Embryonic facial prominence (tissue), 1 donor: ENCODE measurements around the gene NACC1.
"Not testable (repeated sequence)": the region's sequence is repeated elsewhere in the genome, so short reads cannot be mapped to it uniquely, and the experiment has no call there.

ENCODE experiments used
- DNase-seq: peaks from one replicate; pipeline ENCODE4 v3.0.0-alpha.2; 2016; ENCODE audit errors: extremely low spot score

NACC1 gene

GRCh38 chr19:13146763-13147563, 28.9 kb downstream of the NACC1 start:
- no peak for DNase-seq

- not testable (repeated sequence) for DNase-seq
These were observed 31.1 kb downstream of the NACC1 start for GRCh38 chr19:13149173-13149627.

- DNase-seq, result no peak
These were observed 31.6 kb downstream of the NACC1 start for GRCh38 chr19:13149628-13150186.

- peak; percentile 91 for DNase-seq
These were observed 32.3 kb downstream of the NACC1 start, which contains the start of the genes IER2 and STX10 for GRCh38 chr19:13150187-13150930. TSS of gene IER2 (plus strand) at chr19:13150411. CDS start at chr19:13153187, 2,776 bp downstream. TSS of gene STX10 (minus strand) at chr19:13150375. CDS start at chr19:13150173, 202 bp downstream.

- no peak for DNase-seq
These were observed 33.0 kb downstream of the NACC1 start for GRCh38 chr19:13150931-13151604.

GRCh38 chr19:13151605-13152355, 33.7 kb downstream of the NACC1 start:
- DNase-seq, result peak; percentile 98

GRCh38 chr19:13152356-13152973, 34.4 kb downstream of the NACC1 start:
- no peak for DNase-seq

GRCh38 chr19:13152974-13153568, 35.0 kb downstream of the NACC1 start:
- peak; percentile 92 for DNase-seq

DNA sequence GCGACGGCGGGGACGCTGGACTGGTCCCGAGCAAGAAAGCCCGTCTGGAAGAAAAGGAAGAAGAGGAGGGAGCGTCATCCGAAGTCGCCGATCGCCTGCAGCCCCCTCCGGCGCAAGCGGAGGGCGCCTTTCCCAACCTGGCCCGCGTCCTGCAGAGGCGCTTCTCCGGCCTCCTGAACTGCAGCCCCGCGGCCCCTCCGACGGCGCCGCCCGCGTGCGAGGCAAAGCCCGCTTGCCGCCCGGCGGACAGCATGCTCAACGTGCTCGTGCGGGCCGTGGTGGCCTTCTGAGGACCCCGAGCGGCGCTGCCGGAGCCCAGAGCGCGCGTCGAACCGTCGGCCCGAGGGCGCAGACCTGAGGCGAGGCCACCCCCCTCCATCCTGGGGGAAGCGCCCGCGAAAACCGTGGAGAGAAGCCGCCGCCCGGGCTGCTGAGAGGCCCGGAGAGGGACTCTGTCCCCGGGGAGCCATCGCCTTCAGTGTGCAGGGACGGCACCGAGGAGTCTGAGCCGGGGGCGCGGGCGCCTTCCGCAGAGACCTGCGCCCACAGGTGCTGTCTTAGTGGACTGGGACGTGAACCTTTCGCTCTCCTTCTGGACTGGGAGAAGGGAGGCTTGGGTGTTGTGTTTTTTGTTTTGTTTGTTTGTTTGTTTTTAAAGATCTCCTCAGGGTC, 35.6 kb downstream of the NACC1 start:
- no peak for DNase-seq

DNA sequence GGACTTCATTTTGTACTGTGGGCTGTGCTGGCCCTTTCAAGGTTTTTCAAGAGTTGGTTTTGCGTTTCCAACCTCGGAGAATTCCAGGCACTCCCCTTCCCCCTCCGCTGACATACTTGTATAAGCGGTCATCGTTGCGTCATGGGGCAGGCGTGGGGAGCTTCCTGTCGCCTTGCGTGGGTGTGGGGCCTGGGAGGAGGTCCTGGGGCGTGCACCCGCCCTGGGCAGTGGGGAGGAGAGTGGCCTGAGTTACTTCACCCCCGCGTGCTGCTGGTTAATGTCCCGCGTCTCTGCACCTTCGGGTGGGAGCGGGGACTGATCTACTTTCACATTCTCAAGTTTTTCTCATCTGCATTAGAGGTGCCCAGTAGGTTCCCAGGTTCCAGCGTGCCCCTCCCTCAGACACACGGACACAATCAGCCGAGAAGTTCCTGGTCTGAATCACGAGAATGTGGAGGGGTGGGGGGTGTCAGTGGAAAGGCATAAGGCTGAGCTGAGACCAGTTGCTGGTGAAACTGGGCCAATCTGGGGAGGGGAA, 36.2 kb downstream of the NACC1 start:
- DNase-seq, result peak; percentile 70

DNA sequence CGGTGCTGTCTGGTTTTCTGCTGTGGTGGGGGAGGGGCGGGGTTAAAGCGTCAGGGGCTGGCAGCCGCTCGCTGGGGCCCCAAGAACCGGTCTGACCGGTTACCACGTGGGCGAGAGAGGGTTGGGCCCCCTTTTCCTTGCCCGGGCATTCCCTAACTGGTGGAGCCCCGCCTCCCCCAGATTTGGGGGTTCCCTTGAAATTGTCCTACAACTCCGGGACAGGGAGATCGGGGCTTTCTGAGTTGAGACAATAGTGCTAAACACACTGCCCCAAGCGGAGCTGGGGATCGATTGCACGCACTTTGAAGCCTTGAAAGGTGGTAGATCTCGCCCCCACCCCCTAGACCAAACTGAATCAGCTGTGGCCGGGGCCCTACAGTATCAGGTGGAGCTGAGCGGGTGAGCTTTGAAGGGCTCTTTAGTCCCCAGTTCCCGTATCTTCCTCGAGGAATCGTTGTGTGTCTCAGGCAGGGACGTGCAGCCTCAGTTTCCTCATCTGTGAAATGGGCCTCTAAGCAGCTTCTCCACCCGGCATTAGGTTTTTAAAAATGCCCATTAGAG, 36.9 kb downstream of the NACC1 start:
- peak; percentile 55 for DNase-seq

DNA sequence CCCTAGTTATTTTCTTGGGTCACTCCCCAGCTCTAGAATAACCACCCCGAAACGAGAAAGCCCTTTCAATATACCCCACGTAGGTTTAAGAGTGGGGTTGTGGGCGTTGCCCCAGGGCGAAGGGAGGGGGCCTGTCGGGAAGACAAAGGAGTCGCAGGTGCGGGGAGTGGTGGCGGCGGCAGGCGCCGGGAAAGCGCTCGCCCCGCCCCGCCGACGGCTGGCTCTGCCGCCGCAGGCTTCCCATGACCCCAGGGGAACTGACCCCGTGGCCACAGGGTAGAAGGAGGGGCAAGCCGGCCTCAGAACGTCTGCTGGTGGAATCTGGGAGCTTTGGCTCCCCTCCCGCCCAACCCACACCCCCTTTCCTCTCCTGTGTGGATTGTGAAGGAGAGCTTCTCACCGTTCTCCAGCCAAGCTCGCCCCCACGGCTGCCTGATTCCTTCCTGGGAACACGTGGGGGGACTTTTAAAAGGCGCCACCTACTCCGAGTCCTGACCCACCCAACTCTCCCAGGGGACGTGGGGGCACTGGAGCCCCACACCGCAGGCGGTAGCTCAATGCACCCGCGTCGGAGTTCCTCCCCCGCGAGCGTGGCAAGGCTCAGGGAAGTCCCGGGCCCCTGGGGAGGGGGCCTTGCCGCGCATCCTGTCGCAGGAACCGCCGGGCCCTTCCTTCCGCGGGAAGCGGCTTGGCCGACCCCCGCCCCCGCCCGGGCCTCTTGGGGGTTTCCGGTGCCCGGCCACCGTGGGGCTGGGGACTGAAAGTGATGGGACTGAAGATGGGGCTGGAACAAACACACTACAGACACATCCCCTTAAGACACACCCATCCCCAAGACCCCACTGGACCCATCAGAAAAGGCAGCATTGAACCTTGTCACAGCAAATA, 37.7 kb downstream of the NACC1 start:
- peak; percentile 53 for DNase-seq

DNA sequence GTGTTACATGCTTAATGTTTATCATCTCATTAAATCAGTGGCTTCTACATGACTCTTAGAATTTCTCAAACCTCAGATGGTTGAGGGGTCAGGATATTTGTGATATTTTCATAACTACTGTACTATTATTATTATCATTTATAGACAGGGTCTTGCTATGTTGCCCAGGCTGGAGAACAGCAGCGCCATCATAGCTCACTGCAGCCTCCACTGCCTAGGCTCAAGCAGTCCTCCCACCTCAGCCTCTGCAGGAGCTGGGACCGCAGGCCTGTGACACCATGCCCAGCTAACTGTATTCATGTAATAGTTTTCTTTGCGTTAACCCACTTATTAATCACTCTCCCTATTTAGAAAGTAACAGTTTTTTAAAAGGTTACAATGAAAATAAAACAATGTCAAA, 41.6 kb downstream of the NACC1 start:
- DNase-seq, result no peak

DNA sequence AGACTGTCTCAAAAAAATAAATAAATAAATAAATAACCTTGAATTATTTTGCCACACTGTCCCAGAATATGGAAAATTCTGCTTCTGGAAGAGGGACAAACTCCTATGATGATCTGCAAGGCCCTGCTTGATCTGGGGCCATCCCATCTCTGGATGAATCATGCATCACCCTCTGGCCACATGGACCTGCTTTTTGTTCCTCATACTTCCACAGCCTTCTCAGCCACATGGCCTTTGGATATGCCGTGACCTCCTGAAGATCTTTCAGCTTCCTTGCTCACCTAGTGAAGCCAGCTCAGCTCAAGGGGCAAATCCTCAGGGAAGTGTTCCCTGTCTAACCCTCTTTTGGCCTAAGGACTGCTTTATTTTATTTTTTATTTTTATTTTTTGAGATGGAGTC, 42.5 kb downstream of the NACC1 start:
- DNase-seq, result no peak

GRCh38 chr19:13162724-13163608, 44.9 kb downstream of the NACC1 start:
- DNase-seq, result peak; percentile 89

DNA sequence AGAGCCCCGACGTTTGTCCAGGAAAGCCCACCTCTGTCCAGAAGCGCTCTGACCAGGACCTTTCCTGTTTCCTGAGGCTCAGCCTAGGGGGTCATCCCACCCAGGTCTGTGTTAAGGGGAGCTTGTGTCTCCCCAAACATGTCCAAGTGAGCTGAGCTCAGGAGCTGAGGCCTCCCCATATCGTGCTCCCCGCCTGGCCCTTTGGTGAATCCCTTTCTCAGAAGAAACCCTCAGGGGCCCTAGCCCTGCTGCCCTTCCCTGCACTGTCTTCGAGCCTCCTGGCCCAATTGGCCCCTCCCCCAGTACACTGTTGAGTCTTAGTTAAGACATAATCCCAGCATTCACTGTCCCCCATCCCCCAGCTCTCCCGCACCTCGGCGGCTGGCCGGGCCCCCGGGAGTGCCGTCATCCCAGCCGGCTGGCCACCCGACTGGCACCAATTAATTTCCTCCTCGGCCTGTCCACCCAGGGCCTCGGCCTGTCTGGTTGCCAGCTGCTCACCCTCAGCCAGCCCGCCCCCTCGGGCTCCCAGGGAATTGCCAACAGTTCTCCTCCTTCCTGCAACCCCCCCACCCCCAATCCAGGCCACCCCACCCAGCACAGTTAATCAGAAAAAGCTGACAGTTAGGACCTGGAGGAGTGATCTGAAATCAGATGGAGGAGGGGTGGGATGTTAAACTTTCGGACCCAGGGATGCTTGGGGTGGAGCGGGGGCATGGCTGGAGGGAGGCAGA, 45.7 kb downstream of the NACC1 start:
- DNase-seq, result no peak
